ENCODE results near the gene MYO1A. TPM values are rescaled to one million over a fixed set of nuclear protein-coding genes. Genes with fewer than 3 reads are reported as not detected.
"Not testable (repeated sequence)": the region's sequence is repeated elsewhere in the genome, so short reads cannot be mapped to it uniquely, and the experiment has no call there.

MYO1A gene
- polyA plus RNA-seq, 1 donor from 2014 or later: not detected

DNA sequence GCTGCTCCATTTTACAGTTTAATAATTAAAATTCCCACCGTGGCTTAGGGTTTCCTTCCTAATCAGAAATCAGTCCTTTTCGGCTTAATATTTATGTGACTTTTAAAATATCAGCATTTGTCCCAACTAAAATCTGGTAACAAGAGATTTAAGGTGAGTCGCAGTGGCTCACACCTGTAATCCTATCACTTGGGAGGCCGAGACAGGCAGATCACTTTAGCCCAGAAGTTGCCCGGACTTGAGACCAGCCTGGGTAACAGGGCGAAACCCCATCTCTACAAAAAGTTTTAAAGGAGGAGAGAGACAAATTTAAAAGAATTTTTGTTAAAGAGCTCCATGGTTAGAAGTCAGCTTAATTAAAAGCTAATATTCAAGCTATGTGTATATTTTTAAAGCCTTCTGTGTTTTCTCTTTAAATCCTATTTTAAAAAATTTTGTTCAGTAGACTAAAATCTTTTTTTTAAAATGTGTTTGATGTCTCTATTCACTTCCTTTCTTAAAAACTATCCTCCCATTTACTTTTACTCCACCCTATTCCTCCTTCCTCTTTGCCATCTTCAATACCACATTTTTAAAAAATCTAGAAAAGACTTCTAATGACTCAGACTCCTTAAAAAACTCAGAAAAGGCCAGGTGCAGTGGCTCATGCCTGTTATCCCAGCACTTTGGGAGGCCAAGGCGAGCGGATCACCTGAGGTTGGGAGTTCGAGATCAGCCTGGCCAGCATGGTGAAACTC, 29.8 kb downstream of the MYO1A start:
- Histone ChIP-seq H3K36me3 (ENCODE audit: insufficient read depth, low read length) (no peaks in the 10 kb centered on the region), H3K27me3 (ENCODE audit: insufficient read depth, low read depth, low read length) (no peaks in the 10 kb centered on the region), H3K9me3 (ENCODE audit: low read length) (no peaks in the 10 kb centered on the region), H3K4me2 (ENCODE audit: low read length) (no peak overlapping the region), H3F3A (ENCODE audit: insufficient read depth, low read length, poor library complexity, severe bottlenecking) (no peaks in the 10 kb centered on the region), H3K4me3 (ENCODE audit: low read length) (no peak overlapping the region), H2AFZ (ENCODE audit: low read depth, low read length) (no peak overlapping the region), H3K27ac (ENCODE audit: low read length) (no peak overlapping the region), H3K9me2 (ENCODE audit: insufficient read depth, low read length) (no peaks in the 10 kb centered on the region), H4K20me1 (ENCODE audit: insufficient read depth) (no peaks in the 10 kb centered on the region), H3K9ac (ENCODE audit: low read length) (no peak overlapping the region), H3K79me2 (replicated peaks; ENCODE audit: insufficient read depth, low read length) (no peaks in the 10 kb centered on the region)
- no peak for TF ChIP-seq SMC3 (conservative IDR thresholded peaks at IDR 0.05; ENCODE audit: poor library complexity)
- no peak for TF ChIP-seq EZH2 (IDR thresholded peaks at IDR 0.05; ENCODE audit: borderline replicate concordance, insufficient read depth, low read length, poor library complexity, severe bottlenecking)
- TF ChIP-seq POLR2AphosphoS5 (IDR thresholded peaks at IDR 0.05): no peak
- TF ChIP-seq MXI1 (conservative IDR thresholded peaks at IDR 0.05; ENCODE audit: poor library complexity, severe bottlenecking): no peak
- no peak for TF ChIP-seq EP300 (conservative IDR thresholded peaks at IDR 0.05; ENCODE audit: poor library complexity, severe bottlenecking)
- TF ChIP-seq CTCF (IDR thresholded peaks at IDR 0.05; ENCODE audit: poor library complexity, severe bottlenecking): no peak
- no peak for TF ChIP-seq RAD21 (conservative IDR thresholded peaks at IDR 0.05)
- TF ChIP-seq TAF1 (IDR thresholded peaks at IDR 0.05; ENCODE audit: low read depth): no peak
- TF ChIP-seq, protein P1, sequence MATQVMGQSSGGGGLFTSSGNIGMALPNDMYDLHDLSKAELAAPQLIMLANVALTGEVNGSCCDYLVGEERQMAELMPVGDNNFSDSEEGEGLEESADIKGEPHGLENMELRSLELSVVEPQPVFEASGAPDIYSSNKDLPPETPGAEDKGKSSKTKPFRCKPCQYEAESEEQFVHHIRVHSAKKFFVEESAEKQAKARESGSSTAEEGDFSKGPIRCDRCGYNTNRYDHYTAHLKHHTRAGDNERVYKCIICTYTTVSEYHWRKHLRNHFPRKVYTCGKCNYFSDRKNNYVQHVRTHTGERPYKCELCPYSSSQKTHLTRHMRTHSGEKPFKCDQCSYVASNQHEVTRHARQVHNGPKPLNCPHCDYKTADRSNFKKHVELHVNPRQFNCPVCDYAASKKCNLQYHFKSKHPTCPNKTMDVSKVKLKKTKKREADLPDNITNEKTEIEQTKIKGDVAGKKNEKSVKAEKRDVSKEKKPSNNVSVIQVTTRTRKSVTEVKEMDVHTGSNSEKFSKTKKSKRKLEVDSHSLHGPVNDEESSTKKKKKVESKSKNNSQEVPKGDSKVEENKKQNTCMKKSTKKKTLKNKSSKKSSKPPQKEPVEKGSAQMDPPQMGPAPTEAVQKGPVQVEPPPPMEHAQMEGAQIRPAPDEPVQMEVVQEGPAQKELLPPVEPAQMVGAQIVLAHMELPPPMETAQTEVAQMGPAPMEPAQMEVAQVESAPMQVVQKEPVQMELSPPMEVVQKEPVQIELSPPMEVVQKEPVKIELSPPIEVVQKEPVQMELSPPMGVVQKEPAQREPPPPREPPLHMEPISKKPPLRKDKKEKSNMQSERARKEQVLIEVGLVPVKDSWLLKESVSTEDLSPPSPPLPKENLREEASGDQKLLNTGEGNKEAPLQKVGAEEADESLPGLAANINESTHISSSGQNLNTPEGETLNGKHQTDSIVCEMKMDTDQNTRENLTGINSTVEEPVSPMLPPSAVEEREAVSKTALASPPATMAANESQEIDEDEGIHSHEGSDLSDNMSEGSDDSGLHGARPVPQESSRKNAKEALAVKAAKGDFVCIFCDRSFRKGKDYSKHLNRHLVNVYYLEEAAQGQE (IDR thresholded peaks at IDR 0.05; ENCODE audit: borderline replicate concordance): no peak

GRCh38 chr12:57018906-57019305, 31.0 kb downstream of the MYO1A start:
- Histone ChIP-seq H3K79me2 (replicated peaks; ENCODE audit: insufficient read depth, low read length) (no peaks in the 10 kb centered on the region), H3K27ac (ENCODE audit: low read length) (no peak overlapping the region), H3K4me2 (ENCODE audit: low read length) (no peak overlapping the region), H3K9ac (ENCODE audit: low read length) (no peak overlapping the region), H3F3A (ENCODE audit: insufficient read depth, low read length, poor library complexity, severe bottlenecking) (no peaks in the 10 kb centered on the region), H2AFZ (ENCODE audit: low read depth, low read length) (no peak overlapping the region), H3K9me2 (ENCODE audit: insufficient read depth, low read length) (no peaks in the 10 kb centered on the region), H3K27me3 (ENCODE audit: insufficient read depth, low read depth, low read length) (no peaks in the 10 kb centered on the region), H3K9me3 (ENCODE audit: low read length) (no peaks in the 10 kb centered on the region), H3K36me3 (ENCODE audit: insufficient read depth, low read length) (no peaks in the 10 kb centered on the region), H4K20me1 (ENCODE audit: insufficient read depth) (no peaks in the 10 kb centered on the region), H3K4me3 (ENCODE audit: low read length) (no peak overlapping the region)
- TF ChIP-seq POLR2AphosphoS5 (IDR thresholded peaks at IDR 0.05) (no peak), EZH2 (IDR thresholded peaks at IDR 0.05; ENCODE audit: borderline replicate concordance, insufficient read depth, low read length, poor library complexity, severe bottlenecking) (no peak), SMC3 (conservative IDR thresholded peaks at IDR 0.05; ENCODE audit: poor library complexity) (no peak), RAD21 (conservative IDR thresholded peaks at IDR 0.05) (no peak), EP300 (conservative IDR thresholded peaks at IDR 0.05; ENCODE audit: poor library complexity, severe bottlenecking) (no peak)
- TF ChIP-seq, protein P1 (IDR thresholded peaks at IDR 0.05; ENCODE audit: borderline replicate concordance): no peak

- H3K36me3 ChIP-seq (ENCODE audit: insufficient read depth, low read length); H3K27ac ChIP-seq (ENCODE audit: low read length); H3K4me2 ChIP-seq (ENCODE audit: low read length); H3K9me2 ChIP-seq (ENCODE audit: insufficient read depth, low read length); H3K9me3 ChIP-seq (ENCODE audit: low read length); H2AFZ ChIP-seq (ENCODE audit: low read depth, low read length); H3K79me2 ChIP-seq (replicated peaks; ENCODE audit: insufficient read depth, low read length); H3K4me3 ChIP-seq (ENCODE audit: low read length); H3K27me3 ChIP-seq (ENCODE audit: insufficient read depth, low read depth, low read length); H4K20me1 ChIP-seq (ENCODE audit: insufficient read depth); H3K9ac ChIP-seq (ENCODE audit: low read length); H3F3A ChIP-seq (ENCODE audit: insufficient read depth, low read length, poor library complexity, severe bottlenecking): not testable (repeated sequence)
These were observed 31.6 kb downstream of the MYO1A start for GRCh38 chr12:57018353-57018752.
